T-cell (primary cell): Measurements from ENCODE around the gene HOMER3. TPM values are rescaled to one million over a fixed set of nuclear protein-coding genes. Genes with fewer than 3 reads are reported as not detected.

Source experiments
- ATAC-seq, 4 experiments: fragments of 200-7000 bp in 3 of 4; fragments of 150-1000 bp in 1 of 4; cut with Tn5 transposase; replicated peaks in 1 of 4; 1 replicate in 3 of 4; 2 replicates in 1 of 4; pipeline ENCODE4 v1.10.0; 2021; ENCODE audit warnings: moderate library complexity in 3 of 4, mild to moderate bottlenecking in 2 of 4, moderate number of reproducible peaks in 1 of 4
- CTCF ChIA-PET, 2 donors: fragments of 300-600 bp; sonication (Branson Sonifier 250); formaldehyde crosslinking; loops; one replicate each; lab custom pipeline; 2022; ENCODE audit warnings: antibody characterized with exemption in 2 of 2; lab: Charles Lee
- POLR2A ChIA-PET, 2 donors: fragments of 300-600 bp; sonication (Branson Sonifier 250); formaldehyde crosslinking; loops; one replicate each; lab custom pipeline; 2022; ENCODE audit warnings: antibody characterized with exemption in 2 of 2; lab: Charles Lee
- DNase-seq, 35 experiments: peaks; one replicate each; pipeline versions ENCODE4 v3.0.0 to v3.0.0-alpha.2; 2013 to 2023
- H3K27ac ChIP-seq: one replicate; pipeline ENCODE4 v1.5.1; 2013; ENCODE audit warnings: low read length
- H3K27me3 ChIP-seq, 2 experiments: replicated peaks in 1 of 2; 1 replicate in 1 of 2; 2 replicates in 1 of 2; pipeline versions ENCODE4 v1.6.1 to v1.7.0; 2013; ENCODE audit warnings: low read length in 1 of 2, mixed read lengths in 1 of 2; ENCODE audit not compliant: control insufficient read depth in 2 of 2, insufficient read depth in 2 of 2; ENCODE audit errors: extremely low read depth in 1 of 2
- H3K36me3 ChIP-seq, 2 donors: 1 replicate in 1 of 2; 2 replicates in 1 of 2; pipeline versions ENCODE4 v1.6.1 to v1.7.0; 2013; ENCODE audit warnings: low read length in 1 of 2; ENCODE audit not compliant: control insufficient read depth in 2 of 2, insufficient read depth in 1 of 2; ENCODE audit errors: extremely low read depth in 1 of 2
- H3K4me1 ChIP-seq, 2 experiments: 1 replicate in 1 of 2; 2 replicates in 1 of 2; pipeline versions ENCODE4 v1.6.1 to v1.7.0; 2013; ENCODE audit warnings: low read length in 2 of 2, mixed read lengths in 1 of 2; ENCODE audit not compliant: insufficient read depth in 2 of 2, control insufficient read depth in 1 of 2; ENCODE audit errors: extremely low read depth in 1 of 2
- H3K4me3 ChIP-seq, 2 donors: 1 replicate in 1 of 2; 2 replicates in 1 of 2; pipeline versions ENCODE4 v1.5.1 to v1.7.0; 2013; ENCODE audit warnings: mild to moderate bottlenecking in 2 of 2, low read length in 1 of 2, moderate library complexity in 1 of 2; ENCODE audit not compliant: control insufficient read depth in 1 of 2; ENCODE audit errors: extremely low read depth in 1 of 2
- H3K9me3 ChIP-seq: 2 replicates; pipeline ENCODE4 v1.7.0; 2013
- H3K27ac Mint-ChIP-seq, 2 donors: one replicate each; pipeline ENCODE4 v1.8.0; 2020 to 2021; ENCODE audit warnings: mild to moderate bottlenecking in 2 of 2, mixed read lengths in 2 of 2
- H3K27me3 Mint-ChIP-seq, 2 donors: one replicate each; pipeline ENCODE4 v1.8.0; 2021 to 2022; ENCODE audit warnings: mixed read lengths in 2 of 2
- H3K36me3 Mint-ChIP-seq: one replicate; pipeline ENCODE4 v1.8.0; 2021; ENCODE audit warnings: mixed read lengths
- H3K4me1 Mint-ChIP-seq, 3 donors: one replicate each; pipeline ENCODE4 v1.8.0; 2020 to 2022; ENCODE audit warnings: mixed read lengths in 3 of 3, mild to moderate bottlenecking in 1 of 3
- H3K4me3 Mint-ChIP-seq, 3 donors: one replicate each; pipeline ENCODE4 v1.8.0; 2020 to 2022; ENCODE audit warnings: mild to moderate bottlenecking in 3 of 3, mixed read lengths in 3 of 3, moderate library complexity in 3 of 3
- H3K9me3 Mint-ChIP-seq, 3 donors: one replicate each; pipeline ENCODE4 v1.8.0; 2020 to 2022; ENCODE audit warnings: mixed read lengths in 3 of 3
- whole genome bisulfite sequencing: methylation state at CpG from one replicate; pipeline ENCODE4 v1.1.5; 2013; ENCODE audit warnings: missing lambda C conversion rate; ENCODE audit not compliant: insufficient coverage; 5-methylcytosine and 5-hydroxymethylcytosine counted together
- total RNA-seq, 35 experiments: library from RNA in 6 of 35; stranded (reverse) in 6 of 35; fragments of 120-200 nt in 1 of 35; gene quantifications; one replicate each; pipeline versions ENCODE4 v1.2.1 to v1.2.4 and lab custom pipeline; 2013 to 2026

The HOMER3 gene
- total RNA-seq, 5 donors from 2014 or later (not counting 1 experiment from before 2014, with no cell fraction given), result 0.93 to 1.9 (median 1.3) TPM

GRCh38 chr19:18908917-18909619 is 31.9 kb downstream of the HOMER3 start:
- Mint-ChIP-seq H3K27ac (no peak overlapping the region), H3K27me3 (no peaks in the 10 kb centered on the region), H3K36me3 (peaks cover 24% of the 10 kb centered on the region), H3K4me1 (peaks cover 6 to 12% (median 9%) of the 10 kb centered on the region in 3 donors), H3K4me3 (no peak overlapping the region), H3K9me3 (no peaks in the 10 kb centered on the region)
- no peak for DNase-seq
- 94% methylated on average over 14 of the region's 17 CpGs for WGBS
- CTCF ChIA-PET, result no interaction called here
- POLR2A ChIA-PET, result interaction anchor here in 1 of 2 donors (1.3 kb wide), 1 partner anchor 10 kb away, joined by 3 read pairs; the partner anchor contains the start of genes COPE and DDX49
- Histone ChIP-seq H3K36me3 (peaks cover 19 to 76% of the 10 kb centered on the region in 2 donors), H3K9me3 (no peaks in the 10 kb centered on the region), H3K27ac (no peak overlapping the region), H3K4me3 (no peak overlapping the region), H3K4me1 (peaks cover 0 to 17% of the 10 kb centered on the region in 2 experiments), H3K27me3 (peaks cover 0 to 6% of the 10 kb centered on the region in 2 experiments)
- no peak for ATAC-seq

- Mint-ChIP-seq H3K9me3 (no peaks in the 10 kb centered on the region), H3K27ac (no peak overlapping the region), H3K4me3 (no peak overlapping the region), H3K4me1 (no peaks in the 10 kb centered on the region), H3K27me3 (no peaks in the 10 kb centered on the region), H3K36me3 (peaks cover 17% of the 10 kb centered on the region)
- Histone ChIP-seq H3K4me3 (no peak overlapping the region), H3K4me1 (peaks cover 0 to 5% of the 10 kb centered on the region in 2 experiments), H3K27me3 (peaks cover 0 to 6% of the 10 kb centered on the region in 2 experiments), H3K27ac (no peak overlapping the region), H3K9me3 (no peaks in the 10 kb centered on the region), H3K36me3 (peaks cover 13 to 60% of the 10 kb centered on the region in 2 donors)
- ChIA-PET CTCF (interaction anchor here in 1 of 2 donors (0.6 kb wide), 1 partner anchor 201 kb away, joined by 11 read pairs; no protein-coding TSS in a partner anchor), POLR2A (no interaction called here)
- WGBS, result 96% methylated on average over 30 of the region's 36 CpGs
- ATAC-seq (no peak), DNase-seq (no peak)
Measured at GRCh38 chr19:18906605-18907519, 34.2 kb downstream of the HOMER3 start.

GRCh38 chr19:18905513-18906236 is 35.3 kb downstream of the HOMER3 start:
- Mint-ChIP-seq H3K9me3 (no peaks in the 10 kb centered on the region), H3K36me3 (peaks cover 26% of the 10 kb centered on the region), H3K27ac (no peak overlapping the region), H3K4me1 (no peaks in the 10 kb centered on the region), H3K4me3 (no peak overlapping the region), H3K27me3 (no peaks in the 10 kb centered on the region)
- Histone ChIP-seq H3K27ac (no peak overlapping the region), H3K4me1 (no peaks in the 10 kb centered on the region), H3K27me3 (peaks cover 0 to 13% of the 10 kb centered on the region in 2 experiments), H3K4me3 (no peak overlapping the region), H3K36me3 (peaks cover 17 to 62% of the 10 kb centered on the region in 2 donors), H3K9me3 (no peaks in the 10 kb centered on the region)
- ChIA-PET CTCF (no interaction called here), POLR2A (no interaction called here)
- 83% methylated on average over 16 of the region's 26 CpGs for WGBS
- DNase-seq, result no peak
- no peak for ATAC-seq

GRCh38 chr19:18905058-18905456 is 36.0 kb downstream of the HOMER3 start:
- Histone ChIP-seq H3K4me1 (no peaks in the 10 kb centered on the region), H3K36me3 (peaks cover 23 to 65% of the 10 kb centered on the region in 2 donors), H3K4me3 (no peak overlapping the region), H3K27ac (no peak overlapping the region), H3K9me3 (no peaks in the 10 kb centered on the region), H3K27me3 (peaks cover 0 to 19% of the 10 kb centered on the region in 2 experiments)
- Mint-ChIP-seq H3K9me3 (no peaks in the 10 kb centered on the region), H3K4me3 (no peak overlapping the region), H3K36me3 (peaks cover 28% of the 10 kb centered on the region), H3K27me3 (no peaks in the 10 kb centered on the region), H3K27ac (no peak overlapping the region), H3K4me1 (no peaks in the 10 kb centered on the region)
- WGBS, result 95% methylated on average over 4 of the region's 8 CpGs
- ChIA-PET POLR2A (no interaction called here), CTCF (no interaction called here)
- ATAC-seq, result no peak
- no peak for DNase-seq

GRCh38 chr19:18904334-18905057 is 36.5 kb downstream of the HOMER3 start:
- Histone ChIP-seq H3K36me3 (peaks cover 25 to 65% of the 10 kb centered on the region in 2 donors), H3K9me3 (no peaks in the 10 kb centered on the region), H3K4me1 (no peaks in the 10 kb centered on the region), H3K27ac (no peak overlapping the region), H3K27me3 (peaks cover 0 to 22% of the 10 kb centered on the region in 2 experiments), H3K4me3 (no peak overlapping the region)
- no peaks in the 10 kb centered on the region for H3K4me1 Mint-ChIP-seq
- ChIA-PET CTCF (no interaction called here), POLR2A (no interaction called here)
- H3K27ac Mint-ChIP-seq, result no peak overlapping the region
- ATAC-seq (no peak), DNase-seq (no peak)
- WGBS, result 95% methylated on average over 25 of the region's 25 CpGs
- H3K9me3 Mint-ChIP-seq, result no peaks in the 10 kb centered on the region
- no peak overlapping the region for H3K4me3 Mint-ChIP-seq
- H3K36me3 Mint-ChIP-seq, result peaks cover 24% of the 10 kb centered on the region
- no peaks in the 10 kb centered on the region for H3K27me3 Mint-ChIP-seq
